ENCODE measurements around the gene ZNF536. TPM values are rescaled to one million over a fixed set of nuclear protein-coding genes. Genes with fewer than 3 reads are reported as not detected.

ZNF536 gene
- total and polyA plus RNA-seq, 2 donors (not counting 1 experiment from before 2014, with no cell fraction given) = 0.50 TPM; not detected in 1

GRCh38 chr19:30390356-30390988 is 18.3 kb downstream of the ZNF536 start:
- no peak overlapping the region for H2AFZ ChIP-seq (ENCODE audit: low read length)
- H3K79me2 ChIP-seq (ENCODE audit: control insufficient read depth, insufficient read depth, low read length) = no peaks in the 10 kb centered on the region
- H3K27ac ChIP-seq (ENCODE audit: insufficient read depth, low read length) = no peak overlapping the region
- no peaks in the 10 kb centered on the region for H3K9me3 ChIP-seq (ENCODE audit: control insufficient read depth, insufficient read depth, low read depth, low read length)
- H3K4me1 ChIP-seq (ENCODE audit: control insufficient read depth, extremely low read depth, insufficient read depth, low read length) = no peaks in the 10 kb centered on the region
- TF ChIP-seq CTCF (conservative IDR thresholded peaks at IDR 0.05 in 1 of 2, IDR thresholded peaks at IDR 0.05 in 1 of 2; ENCODE audit: low read depth in 1 of 2, low read length in 2 of 2) (no peak), EZH2 (IDR thresholded peaks at IDR 0.05; ENCODE audit: low read length, missing control alignments) (no peak)
- no peaks in the 10 kb centered on the region for H3K36me3 ChIP-seq (ENCODE audit: control insufficient read depth, insufficient read depth, low read length)
- H3K27me3 ChIP-seq (ENCODE audit: control insufficient read depth, insufficient read depth, low read length) = no peaks in the 10 kb centered on the region
- H3K9ac ChIP-seq (ENCODE audit: insufficient read depth, low read length) = no peak overlapping the region
- H3K4me2 ChIP-seq (ENCODE audit: extremely low read depth, insufficient read depth, low read length) = no peak overlapping the region
- H3K4me3 ChIP-seq (replicated peaks in 1 of 4; ENCODE audit: control extremely low read depth in 1 of 4, insufficient read depth in 1 of 4, low read depth in 3 of 4, low read length in 4 of 4) = no peak overlapping the region
- no peaks in the 10 kb centered on the region for H4K20me1 ChIP-seq (ENCODE audit: control insufficient read depth, extremely low read depth, insufficient read depth, low read length)
- no peak for DNase-seq (ENCODE audit: low read depth in 2 of 2)

DNA sequence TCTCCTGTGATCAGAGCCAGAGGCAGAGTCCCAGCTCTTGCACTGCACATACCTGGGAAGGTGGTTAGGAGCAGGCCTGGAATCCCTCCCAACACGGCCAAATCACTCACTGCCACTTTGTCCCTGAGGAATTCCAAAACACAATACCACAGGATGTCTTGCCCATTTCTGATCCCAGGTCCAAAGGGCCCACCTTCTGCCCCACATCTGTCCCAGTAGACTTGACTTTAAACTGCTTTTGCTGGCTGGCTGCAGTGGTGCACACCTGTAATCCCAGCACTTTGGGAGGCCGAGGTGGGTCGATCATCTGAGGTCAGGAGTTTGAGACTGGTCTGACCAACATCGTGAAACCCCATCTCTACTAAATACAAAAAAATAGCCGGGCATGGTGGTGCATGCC is 18.9 kb downstream of the ZNF536 start:
- Histone ChIP-seq H2AFZ (ENCODE audit: low read length) (no peak overlapping the region), H3K27ac (ENCODE audit: insufficient read depth, low read length) (no peak overlapping the region), H3K36me3 (ENCODE audit: control insufficient read depth, insufficient read depth, low read length) (no peaks in the 10 kb centered on the region), H3K4me2 (ENCODE audit: extremely low read depth, insufficient read depth, low read length) (no peak overlapping the region), H3K4me3 (replicated peaks in 1 of 4; ENCODE audit: control extremely low read depth in 1 of 4, insufficient read depth in 1 of 4, low read depth in 3 of 4, low read length in 4 of 4) (no peak overlapping the region), H3K4me1 (ENCODE audit: control insufficient read depth, extremely low read depth, insufficient read depth, low read length) (no peaks in the 10 kb centered on the region), H3K79me2 (ENCODE audit: control insufficient read depth, insufficient read depth, low read length) (no peaks in the 10 kb centered on the region), H3K9me3 (ENCODE audit: control insufficient read depth, insufficient read depth, low read depth, low read length) (no peaks in the 10 kb centered on the region), H3K27me3 (ENCODE audit: control insufficient read depth, insufficient read depth, low read length) (no peaks in the 10 kb centered on the region), H4K20me1 (ENCODE audit: control insufficient read depth, extremely low read depth, insufficient read depth, low read length) (no peaks in the 10 kb centered on the region), H3K9ac (ENCODE audit: insufficient read depth, low read length) (no peak overlapping the region)
- DNase-seq (ENCODE audit: low read depth in 2 of 2) = no peak
- TF ChIP-seq EZH2 (IDR thresholded peaks at IDR 0.05; ENCODE audit: low read length, missing control alignments) (no peak), CTCF (conservative IDR thresholded peaks at IDR 0.05 in 1 of 2, IDR thresholded peaks at IDR 0.05 in 1 of 2; ENCODE audit: low read depth in 1 of 2, low read length in 2 of 2) (no peak)

- Histone ChIP-seq H3K79me2 (ENCODE audit: control insufficient read depth, insufficient read depth, low read length) (no peaks in the 10 kb centered on the region), H3K27ac (ENCODE audit: insufficient read depth, low read length) (no peak overlapping the region), H4K20me1 (ENCODE audit: control insufficient read depth, extremely low read depth, insufficient read depth, low read length) (no peaks in the 10 kb centered on the region), H3K4me3 (replicated peaks in 1 of 4; ENCODE audit: control extremely low read depth in 1 of 4, insufficient read depth in 1 of 4, low read depth in 3 of 4, low read length in 4 of 4) (no peak overlapping the region), H3K9ac (ENCODE audit: insufficient read depth, low read length) (no peak overlapping the region), H3K4me1 (ENCODE audit: control insufficient read depth, extremely low read depth, insufficient read depth, low read length) (no peaks in the 10 kb centered on the region), H3K36me3 (ENCODE audit: control insufficient read depth, insufficient read depth, low read length) (no peaks in the 10 kb centered on the region), H3K27me3 (ENCODE audit: control insufficient read depth, insufficient read depth, low read length) (no peaks in the 10 kb centered on the region), H2AFZ (ENCODE audit: low read length) (no peak overlapping the region), H3K4me2 (ENCODE audit: extremely low read depth, insufficient read depth, low read length) (no peak overlapping the region), H3K9me3 (ENCODE audit: control insufficient read depth, insufficient read depth, low read depth, low read length) (no peaks in the 10 kb centered on the region)
- peak in 1 of 2 donors; percentile 12 for DNase-seq (ENCODE audit: low read depth in 2 of 2)
- TF ChIP-seq CTCF (conservative IDR thresholded peaks at IDR 0.05 in 1 of 2, IDR thresholded peaks at IDR 0.05 in 1 of 2; ENCODE audit: low read depth in 1 of 2, low read length in 2 of 2) (no peak), EZH2 (IDR thresholded peaks at IDR 0.05; ENCODE audit: low read length, missing control alignments) (no peak)
Observed at GRCh38 chr19:30391554-30392551, 19.7 kb downstream of the ZNF536 start.
